Stimulated activated CD4-positive, alpha-beta T cell treated with anti-CD3 and anti-CD28 coated beads, Interleukin-4, amount 100 ng/mL, for 1 hour (primary cell): ENCODE data around the gene SLC41A3.
A peak's percentile ranks its signal among the peaks of the same experiment; 100 is the strongest.

ENCODE experiments used
- DNase-seq: peaks from one replicate; pipeline ENCODE4 v3.0.0-alpha.2; 2020

The SLC41A3 gene

DNA sequence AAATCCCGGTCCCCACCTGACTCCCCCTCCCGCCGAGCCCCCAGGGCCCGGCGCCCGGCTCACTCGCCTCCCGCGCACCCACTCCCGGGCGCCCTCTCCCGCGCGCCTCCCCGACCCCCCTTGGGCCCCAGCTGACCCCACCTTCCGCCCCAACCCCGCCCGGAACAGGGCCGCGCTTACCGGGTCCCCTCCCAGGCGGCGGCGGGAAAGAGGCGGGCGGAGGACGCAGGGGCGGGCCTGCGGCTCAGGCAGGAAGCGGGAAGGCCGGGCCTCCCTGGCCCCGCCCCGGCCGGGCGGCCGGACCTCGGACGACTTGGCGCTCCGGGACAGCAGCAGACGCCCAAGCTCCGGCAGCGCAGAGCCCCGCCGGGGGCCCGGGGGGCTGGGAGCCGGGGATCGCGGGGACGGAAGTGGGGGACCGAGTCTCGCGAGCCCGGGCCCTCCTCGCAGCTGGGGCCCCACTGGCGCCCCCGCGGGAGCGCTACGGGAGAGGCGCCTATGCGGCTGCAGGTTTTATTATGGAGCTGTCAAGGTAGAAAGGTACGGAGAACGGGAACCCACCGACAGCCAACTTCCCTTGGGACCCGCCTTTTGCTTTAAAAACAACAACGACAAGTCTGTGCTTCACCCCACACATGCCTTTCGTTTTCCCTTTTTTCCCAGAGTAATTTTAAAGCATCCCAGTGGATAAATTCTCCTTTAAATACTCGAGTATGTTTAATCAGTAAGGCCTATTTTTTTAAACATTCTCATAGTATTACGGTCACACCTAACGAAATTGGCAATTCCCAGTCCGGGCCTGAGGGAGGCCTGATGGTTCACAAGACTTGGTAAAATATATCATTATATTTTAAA is at the start of gene SLC41A3:
Gene SLC41A3, minus strand, starts transcription at position 212 of the 855 bp plus-strand sequence. CDS start 15,905 bp downstream, outside the sequence.
- DNase-seq, result peak; percentile 88

DNA sequence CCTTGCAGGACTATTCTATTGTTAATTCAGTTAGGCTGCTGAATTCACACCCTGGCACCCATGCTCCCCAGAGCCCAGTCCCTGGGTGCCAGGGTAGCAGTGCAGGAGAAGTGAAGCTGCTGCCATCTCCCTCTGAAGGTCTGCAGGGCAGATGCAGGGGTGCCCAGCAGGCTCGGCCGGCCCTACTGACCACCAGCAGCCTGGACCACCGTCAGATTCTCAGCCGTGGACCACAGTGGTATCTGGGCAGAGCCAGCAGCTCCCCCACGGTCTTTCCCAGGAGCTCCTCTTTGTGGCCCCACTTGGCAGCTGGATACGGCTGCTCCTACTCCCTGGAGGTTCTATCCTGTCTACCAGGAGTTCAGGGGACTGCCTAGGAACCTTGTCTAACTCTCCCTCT is 49.7 kb upstream of the SLC41A3 start:
- DNase-seq, result no peak

DNA sequence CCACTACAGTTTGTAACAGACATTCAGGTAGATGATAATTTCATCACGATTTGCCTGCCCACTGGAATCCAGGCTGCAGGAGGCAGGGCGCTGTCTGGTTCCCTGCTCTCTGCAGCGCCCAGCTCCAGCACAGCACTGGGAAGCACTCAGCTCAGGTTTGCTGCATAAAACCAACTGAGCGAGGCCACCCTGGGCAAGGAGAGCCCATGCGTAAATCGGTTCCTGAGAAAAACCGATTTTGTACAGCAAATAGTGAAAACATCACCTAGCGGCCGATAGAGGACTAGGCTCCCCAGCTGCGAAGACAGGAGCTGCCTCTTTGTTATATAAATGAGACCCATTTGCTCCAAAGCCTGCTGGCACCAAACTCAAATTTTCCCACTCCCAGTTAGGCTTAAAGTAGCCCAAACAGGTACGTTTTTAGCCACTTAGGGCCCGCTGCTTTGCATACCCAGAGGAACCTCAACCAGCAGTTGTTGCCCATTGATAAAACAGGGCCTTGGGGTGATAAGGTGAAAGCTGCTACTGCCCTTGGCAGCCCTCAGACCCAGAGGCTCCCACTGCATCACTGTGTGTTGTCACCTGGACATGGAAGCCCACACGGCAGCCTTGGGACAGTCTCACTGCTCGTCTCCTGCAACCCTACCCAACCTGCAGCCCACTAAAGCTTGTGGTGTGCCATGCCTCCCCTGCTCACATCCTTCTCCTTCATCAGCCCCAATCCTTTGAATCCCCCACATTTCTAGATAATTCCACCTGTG is 49.0 kb upstream of the SLC41A3 start:
- no peak for DNase-seq

DNA sequence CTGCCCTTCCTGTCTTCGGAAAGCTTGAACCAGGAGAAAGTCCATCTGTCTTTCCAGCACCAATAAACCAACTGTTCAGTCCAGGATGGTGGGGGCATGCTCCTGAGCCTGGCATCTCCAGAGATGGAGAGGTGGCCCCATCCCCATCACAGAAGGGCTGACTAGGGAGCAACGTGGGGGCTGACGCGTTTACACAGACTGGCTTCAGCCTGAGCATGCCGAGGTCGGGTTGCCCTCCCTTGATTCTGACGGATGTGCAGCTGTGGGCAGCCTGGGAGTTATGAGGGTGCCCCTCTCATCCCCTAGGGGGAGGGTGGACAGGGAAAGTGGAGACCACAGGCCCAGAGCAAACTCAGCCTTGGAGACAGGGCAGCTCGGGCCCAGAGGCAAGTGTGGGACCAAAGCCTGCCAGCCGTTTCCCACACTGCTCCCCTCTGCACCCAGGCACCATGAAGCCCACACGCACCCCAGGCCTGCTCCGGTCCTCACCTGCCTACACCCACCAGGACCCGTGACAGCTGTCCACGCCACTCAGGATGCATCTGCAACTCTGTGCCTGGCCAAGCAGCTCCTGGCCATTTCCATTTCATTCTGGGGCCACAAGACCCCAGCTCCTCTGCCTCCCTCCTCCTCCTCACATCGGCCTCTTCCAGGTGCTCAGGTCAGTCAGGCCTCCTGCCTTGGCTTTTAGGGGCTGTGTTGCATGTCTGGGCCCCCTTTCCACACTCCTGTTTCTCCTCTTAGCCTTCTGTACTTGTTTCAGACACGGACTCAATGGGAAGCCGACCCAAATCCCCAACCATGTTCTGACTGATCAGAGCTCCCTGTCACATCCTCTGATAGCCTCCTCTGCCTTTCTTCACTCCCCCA is 48.2 kb upstream of the SLC41A3 start:
- DNase-seq, result no peak

DNA sequence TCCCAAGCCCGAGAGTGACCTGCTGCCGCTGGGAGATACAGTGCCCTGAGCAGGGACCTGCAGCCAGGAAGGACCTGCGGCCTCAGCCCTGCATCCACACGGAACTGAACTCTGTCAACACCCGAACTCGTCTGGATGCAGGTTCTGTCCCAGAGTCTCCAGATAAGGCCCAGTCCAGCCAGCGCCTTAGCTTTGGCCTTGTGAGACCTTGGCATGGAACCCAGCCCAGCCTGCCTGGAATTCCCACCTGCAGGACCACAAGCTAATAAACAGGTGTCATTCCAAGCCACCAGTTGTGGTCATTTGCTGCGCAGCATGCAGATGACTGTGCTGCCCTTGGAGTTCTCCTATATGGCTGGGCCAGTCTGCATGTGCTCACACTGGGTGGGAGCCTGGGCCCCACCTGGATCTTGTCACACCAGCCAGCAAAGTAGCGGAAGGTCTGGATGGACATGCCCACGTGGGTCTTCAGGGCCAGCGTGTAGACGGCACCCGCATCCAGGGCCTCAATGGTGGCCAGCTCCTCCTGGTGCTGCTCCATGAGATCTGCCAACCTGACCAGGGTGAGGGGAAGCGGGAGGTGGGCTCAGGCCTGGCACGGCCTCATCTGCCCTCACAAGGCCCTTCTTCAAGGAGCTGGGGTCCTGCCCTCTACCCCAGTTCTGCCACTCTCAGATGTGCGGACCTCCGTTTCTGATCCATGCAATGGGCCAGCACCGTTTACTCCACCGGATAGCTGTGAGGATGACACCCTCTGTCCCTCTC is 47.2 kb upstream of the SLC41A3 start:
- no peak for DNase-seq

DNA sequence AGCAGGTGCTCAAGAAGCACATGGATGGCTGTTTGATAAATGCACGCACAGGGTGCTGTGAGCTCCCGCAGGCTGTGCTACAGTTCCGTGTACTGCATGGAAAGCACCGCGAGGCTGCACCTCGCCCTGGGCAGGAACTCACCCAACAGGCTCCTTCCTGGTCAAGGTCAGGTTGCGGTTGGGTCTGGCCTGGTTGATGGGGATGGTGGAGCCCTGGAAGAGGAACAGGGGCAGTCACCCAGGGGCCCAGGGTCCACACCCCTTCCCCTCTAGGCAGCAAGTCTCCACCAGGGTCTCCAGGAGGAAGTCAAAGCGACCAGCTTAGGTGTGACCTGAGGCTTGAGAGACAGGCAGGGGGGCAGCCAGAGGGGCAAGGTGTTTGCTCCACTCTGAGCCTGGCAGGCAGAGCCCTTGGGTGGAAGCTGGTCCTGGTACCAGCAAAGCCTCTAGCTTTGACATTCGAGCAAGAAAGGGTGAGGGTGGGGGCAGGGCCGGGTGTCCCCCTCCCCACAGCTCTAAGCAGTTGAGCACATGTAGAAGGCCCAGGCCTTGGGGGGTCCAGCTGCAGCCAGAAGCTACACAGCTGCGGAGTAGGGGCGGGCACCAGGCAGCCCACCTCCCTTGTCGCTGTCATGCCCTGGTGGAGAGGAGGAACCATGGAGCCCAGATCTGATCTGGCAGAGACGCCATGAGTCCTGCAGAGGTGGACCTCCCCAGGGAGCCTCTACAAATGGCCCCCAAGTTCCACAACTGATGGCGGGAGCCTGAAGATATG is 46.3 kb upstream of the SLC41A3 start:
- DNase-seq, result no peak

DNA sequence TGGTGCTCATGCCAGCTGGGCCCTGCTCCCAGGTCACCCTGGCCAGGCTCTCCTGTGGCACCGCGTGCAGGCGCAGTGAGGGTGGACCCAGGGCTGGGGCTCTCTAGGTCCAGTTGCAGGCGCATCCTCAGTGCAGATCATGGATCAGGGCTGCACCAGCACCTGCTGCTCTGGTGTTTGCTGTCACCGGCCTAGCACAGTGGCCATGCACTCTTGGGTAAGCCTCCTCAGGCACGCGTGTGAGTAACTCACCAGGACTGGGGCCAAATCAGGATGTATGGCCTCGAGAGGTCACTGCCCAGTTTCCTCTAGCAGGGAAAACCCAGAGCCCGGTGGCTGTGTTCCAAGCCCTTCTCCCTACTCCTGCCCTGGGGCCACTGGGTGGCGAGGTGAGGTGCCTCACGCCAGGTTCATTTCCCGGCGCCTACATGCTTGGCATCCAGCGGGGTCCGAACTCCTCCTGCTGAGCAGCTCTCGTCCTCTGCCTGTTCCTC is 45.5 kb upstream of the SLC41A3 start:
- DNase-seq, result no peak

DNA sequence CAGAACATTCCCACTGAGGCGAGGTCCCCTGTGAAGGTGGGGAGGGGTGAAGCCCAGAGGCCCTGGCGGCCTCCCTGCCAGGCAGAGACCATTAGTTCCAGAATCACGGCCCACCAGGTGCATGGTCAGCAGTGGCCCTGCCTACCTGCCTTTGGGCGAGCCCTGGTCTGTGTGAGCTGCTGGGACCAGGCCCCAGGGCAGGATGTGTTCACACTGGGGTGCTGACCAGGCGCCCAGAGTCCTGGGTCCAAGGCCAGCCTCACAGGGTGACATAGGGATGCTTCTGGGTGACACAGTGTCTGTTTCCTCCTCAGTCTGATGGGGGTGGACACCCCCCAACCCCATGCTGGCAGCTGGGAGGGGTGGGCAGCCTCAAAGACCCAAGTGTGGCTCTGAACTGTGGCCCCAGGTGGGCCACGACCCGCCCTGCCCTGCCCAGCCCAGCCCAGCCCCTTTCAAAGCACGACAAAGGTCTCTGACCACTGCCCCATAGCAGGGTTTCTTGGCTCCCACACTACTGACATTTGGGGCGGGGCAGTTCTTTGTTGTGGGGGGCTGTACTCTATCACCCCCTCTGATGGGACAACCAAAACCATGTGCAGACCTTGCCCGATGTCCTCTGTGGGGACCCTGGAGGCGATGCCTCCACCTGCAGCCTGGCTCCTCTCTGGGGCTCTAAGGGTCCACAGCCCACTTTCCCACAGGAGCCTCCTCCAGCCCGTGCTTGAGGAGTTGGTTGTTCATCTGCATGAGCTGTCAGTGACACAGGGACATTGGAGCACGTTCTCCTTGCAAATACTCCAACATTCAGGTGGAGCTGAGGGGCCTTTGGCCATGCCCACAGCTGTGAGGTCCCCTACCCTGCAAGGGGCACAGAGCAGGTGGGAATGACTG is 44.8 kb upstream of the SLC41A3 start:
- DNase-seq, result no peak

DNA sequence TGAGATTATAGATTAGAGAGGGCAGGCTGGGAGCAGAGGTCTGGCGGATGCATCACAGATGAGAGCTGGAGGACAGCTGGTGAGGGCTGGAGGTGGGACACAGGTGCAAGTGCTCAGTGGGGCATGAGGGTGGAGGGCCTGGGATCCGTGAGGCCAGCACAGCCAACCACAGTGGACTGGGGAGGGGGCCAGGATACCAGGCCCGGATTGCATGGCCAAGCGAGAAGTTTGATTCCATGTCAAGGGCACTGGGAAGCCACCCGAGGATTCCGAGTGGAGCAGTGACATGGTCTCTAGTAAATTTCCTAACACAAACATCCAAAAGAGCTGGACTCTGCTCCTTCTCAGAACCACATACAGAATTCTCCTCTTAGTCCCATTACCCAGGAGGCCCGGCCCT is 44.0 kb upstream of the SLC41A3 start:
- DNase-seq, result no peak

DNA sequence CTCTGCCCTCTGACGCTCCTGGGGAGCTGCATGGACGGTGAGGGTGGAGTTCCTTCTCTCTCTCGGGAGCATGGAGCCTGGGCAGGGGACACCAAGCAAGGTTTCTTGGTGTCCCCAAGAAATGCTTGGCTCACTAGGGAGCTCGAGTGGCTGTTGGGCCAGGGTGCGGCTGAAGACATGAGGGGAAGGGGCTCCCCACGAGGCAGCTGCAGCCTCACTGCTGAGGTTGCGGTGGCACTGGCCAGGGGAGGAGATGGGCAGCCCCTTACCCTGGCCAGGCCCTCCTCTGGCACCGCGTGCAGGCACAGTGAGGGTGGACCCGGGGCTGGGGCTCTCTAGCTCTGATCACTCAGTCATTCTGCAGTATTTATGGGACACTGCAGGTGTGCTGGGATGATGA is 43.5 kb upstream of the SLC41A3 start:
- DNase-seq, result no peak

DNA sequence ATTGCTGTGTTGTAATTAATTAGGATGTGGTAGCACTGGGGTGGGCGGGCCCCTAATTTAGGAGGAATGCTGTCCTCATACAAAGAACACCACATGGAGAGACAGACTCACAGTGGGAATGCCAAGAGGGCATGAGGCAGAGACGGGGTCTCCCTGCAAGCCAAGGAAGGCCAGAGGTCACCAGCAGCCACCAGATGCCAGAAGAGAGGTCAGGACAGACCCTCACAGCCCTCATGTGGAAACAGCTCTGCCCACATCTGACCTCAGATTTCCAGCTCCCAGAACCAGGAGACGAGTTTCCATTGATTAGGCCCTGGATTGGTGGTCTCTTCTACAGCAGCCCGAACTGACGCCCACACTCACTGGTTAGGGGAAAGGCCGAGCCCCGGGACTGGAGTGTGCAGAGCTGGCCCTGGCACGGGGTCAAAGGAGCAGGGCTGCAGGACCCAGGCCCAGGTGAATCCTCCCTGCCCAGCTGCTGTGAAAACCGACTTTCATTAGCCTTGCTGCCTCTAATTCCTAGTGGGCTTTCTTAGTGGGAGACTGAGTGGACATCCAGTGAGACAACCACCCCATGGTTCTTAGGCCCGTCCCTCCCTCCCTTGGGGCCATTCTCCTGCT is 43.0 kb upstream of the SLC41A3 start:
- DNase-seq, result no peak

DNA sequence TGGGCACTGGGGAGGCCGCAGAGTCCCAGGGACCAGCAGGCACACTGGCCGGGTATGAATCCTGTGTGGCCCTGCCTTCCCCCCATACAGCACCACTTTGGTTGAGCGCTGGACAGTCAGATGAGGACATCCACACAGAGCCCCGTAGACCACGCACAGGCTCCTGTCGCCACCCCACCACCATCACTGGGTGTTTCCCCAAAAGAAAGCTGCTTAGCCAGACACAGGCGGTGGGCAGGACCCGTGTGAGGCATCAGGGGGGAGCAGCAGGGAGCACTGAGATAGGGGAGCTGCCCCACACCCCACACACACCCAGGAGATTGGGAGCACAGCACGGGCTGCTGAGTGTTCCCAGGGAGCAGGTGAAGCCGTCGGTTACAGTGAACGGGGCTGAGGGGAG is 42.4 kb upstream of the SLC41A3 start:
- no peak for DNase-seq

DNA sequence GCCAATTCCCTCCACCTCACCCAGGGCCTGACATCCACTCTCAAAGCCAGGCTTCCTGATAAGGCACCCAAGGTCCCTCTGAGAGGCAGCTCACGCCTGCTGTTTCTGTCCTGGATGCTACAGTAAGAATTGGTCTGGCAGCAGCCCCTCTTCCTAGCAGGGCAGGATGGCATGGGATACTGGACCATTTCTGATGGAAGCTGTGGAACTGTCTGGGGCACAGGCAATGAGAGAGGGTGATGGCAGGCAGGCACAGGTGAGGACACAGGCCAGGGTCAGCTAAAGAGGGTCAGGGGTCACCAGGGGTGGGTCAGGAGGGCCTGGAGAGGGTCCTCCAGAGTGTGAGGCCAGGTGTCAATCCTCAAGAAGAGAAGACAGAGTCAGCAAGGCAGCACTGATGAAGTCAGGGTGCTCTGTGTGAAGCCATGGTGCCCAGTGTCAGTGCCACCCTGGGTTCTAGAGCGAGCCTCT is 41.9 kb upstream of the SLC41A3 start:
- DNase-seq, result no peak

DNA sequence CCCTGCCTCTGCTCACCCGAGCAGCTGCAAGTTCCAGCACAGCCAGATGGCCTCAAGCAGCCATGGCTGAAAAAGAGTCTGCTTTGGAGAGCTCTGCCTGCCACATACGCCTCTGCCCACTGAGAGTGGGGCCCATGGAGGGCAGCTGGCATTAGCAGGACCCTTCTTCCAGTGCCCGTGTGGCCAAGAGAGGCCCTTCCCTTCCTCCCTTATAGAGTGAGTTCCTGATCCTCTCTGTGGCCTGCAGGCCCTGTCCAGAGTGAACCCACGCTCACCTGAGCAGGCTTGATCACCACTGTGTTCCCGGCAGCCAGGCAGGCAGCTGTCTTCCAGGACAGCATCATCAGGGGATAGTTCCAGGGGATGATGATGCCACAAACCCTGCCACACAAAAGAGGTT is 41.4 kb upstream of the SLC41A3 start:
- no peak for DNase-seq

DNA sequence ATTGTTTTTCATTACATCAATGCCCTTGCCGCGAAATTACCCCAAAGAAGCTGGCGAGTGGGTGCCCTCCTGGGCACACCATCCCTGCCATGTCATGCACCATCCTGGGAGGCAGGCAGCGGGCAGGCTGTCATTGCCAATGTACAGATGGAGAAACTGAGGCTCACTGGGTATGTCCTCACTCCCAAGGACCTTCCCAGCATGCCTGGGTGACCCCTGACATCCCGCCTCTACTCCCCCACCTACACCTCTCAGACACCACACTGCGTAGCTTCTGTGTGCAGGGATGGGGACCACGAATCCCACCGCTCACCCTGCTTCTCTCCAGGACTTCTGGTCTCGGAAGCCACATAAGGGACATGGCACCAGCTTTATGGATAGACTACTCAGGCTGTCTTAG is 41.0 kb upstream of the SLC41A3 start:
- DNase-seq, result no peak

DNA sequence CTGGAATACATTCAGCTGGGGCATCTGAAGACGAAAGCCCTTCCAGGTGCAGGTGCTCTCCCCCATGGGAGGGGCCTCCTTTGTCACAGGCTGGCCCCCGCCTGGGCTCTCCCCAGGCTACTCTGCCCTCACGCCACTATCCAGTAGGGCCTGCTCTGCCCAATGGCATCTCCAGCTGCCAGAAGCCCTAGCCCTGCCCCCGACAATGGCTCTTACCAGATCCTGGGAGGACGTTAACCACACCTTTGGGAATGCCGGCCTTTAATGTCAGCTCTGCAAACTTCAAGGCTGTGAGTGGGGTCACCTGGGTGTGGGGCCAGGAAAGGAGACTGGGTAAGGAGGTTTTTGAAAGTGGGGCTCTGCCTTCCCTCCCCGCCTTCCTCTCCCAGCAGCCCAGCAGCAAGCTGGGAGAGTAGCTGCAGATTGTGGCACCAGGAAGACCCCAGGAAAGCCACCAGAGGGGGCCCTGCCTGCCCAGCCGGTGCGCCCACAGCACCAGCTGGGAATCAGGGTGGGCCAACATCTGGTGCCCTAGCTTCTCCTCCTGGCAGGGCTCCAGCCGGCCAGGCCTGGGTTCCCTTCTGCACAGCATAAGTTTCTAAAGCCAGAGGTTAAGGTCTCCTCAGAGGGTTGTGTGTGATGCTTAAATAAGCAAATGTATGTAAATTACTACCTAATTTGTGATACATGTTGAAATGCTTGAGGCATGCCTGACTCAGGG is 40.4 kb upstream of the SLC41A3 start:
- DNase-seq, result no peak

DNA sequence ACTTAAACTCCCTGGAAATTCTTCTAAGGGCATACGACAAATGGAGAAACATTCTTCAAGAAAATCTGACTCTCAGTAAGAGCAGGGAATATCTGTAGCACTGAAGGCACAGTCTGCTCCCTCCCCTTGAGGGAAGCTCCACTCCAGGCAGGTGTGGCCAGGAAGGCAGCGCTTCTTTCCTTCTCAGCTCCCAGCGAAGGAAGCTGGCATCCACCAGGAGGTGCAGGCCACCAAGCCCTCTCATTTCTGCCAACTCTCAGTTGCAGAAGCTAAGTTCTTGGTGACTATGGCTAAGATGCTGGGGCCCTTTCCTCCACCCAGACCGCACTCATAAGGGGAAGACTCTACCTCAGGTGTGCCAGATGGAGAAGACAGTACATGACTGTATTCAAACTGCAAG is 37.7 kb upstream of the SLC41A3 start:
- DNase-seq, result no peak

DNA sequence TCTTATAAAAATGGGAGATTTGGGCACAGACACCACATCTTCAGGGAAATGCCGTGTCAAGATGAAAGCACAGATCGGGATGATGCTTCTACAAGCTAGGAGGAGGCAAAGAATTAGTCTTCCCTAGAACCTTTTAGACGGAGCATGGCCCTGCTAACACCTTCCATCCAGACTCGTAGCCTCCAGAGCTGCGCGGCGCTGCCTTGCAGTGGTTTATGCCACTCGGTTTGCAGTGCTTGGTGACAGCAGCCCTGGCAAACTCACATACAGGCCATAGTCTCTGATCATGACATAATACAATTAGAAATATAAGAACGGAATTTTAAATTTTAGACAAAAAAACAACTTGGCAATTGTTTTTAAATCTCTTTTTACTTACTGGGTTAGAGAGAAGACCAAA is 37.1 kb upstream of the SLC41A3 start:
- no peak for DNase-seq

DNA sequence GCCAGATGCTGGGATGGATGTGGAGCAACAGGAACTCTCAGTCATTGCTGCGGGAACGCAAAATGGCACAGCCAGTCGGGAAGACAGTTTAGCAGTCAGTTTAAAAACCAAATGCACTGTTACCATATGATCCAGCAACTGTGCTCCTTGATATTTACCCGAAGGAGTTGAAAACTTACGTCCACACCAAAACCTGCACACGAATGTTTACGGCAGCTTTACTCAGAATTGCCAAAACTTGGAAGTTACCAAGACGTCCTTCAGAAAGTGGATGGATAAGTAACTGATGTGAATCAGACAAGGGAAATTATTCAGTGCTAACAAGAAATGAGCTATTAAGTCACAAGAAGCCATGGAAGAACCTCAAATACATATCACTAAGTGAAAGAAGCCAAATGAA is 36.1 kb upstream of the SLC41A3 start:
- no peak for DNase-seq
